ENCODE results near the gene PPP3R2. TPM values are rescaled to one million over a fixed set of nuclear protein-coding genes. Genes with fewer than 3 reads are reported as not detected.

The PPP3R2 gene
- polyA plus RNA-seq, 2 of the 4 experiments (the other 2 are of a cell fraction) = not detected

GRCh38 chr9:101636247-101636646 lies 41.5 kb upstream of the PPP3R2 start:
- no peak for TF ChIP-seq HOXB13 (CRISPR knock-in tag; IDR thresholded peaks at IDR 0.05; ENCODE audit: low read depth)
- no peak for TF ChIP-seq E2F6 (IDR thresholded peaks at IDR 0.05; ENCODE audit: borderline replicate concordance, low read depth)
- TF ChIP-seq HDAC2 (IDR thresholded peaks at IDR 0.05) = no peak
- TF ChIP-seq TFCP2L1 (CRISPR knock-in tag; IDR thresholded peaks at IDR 0.05) = no peak
- H3K4me2 ChIP-seq = no peak overlapping the region
- CTCF ChIA-PET = interaction anchor here (1.0 kb wide), 1 partner anchor 10 kb away, joined by 3 read pairs; no protein-coding TSS in a partner anchor
- no peak overlapping the region for H3K4me3 ChIP-seq
- H3K27ac ChIP-seq = no peak overlapping the region
- ATAC-seq (no peak), FAIRE-seq (no peak), DNase-seq (ENCODE audit: low read depth in 1 of 2, low spot score in 1 of 2) (no peak)
- POLR2A ChIA-PET = no interaction called here
- no peaks in the 10 kb centered on the region for H3K4me1 ChIP-seq
- no peaks in the 10 kb centered on the region for H3K9me3 ChIP-seq
- 15% methylated on average over 3 of the region's 3 CpGs for WGBS (ENCODE audit: missing lambda C conversion rate)

GRCh38 chr9:101635473-101635872 lies 40.7 kb upstream of the PPP3R2 start:
- FAIRE-seq (no peak), DNase-seq (ENCODE audit: low read depth in 1 of 2, low spot score in 1 of 2) (peak in 1 of 2 experiments; percentile 14), ATAC-seq (peak in 1 of 2 experiments; percentile 67; a peak in 3 of 6 replicates)
- ChIA-PET CTCF (interaction anchor here (1.0 kb wide), 2 partner anchors 10 to 55 kb away, joined by 3 read pairs; no protein-coding TSS in a partner anchor), POLR2A (interaction anchor here (0.6 kb wide), 1 partner anchor 599 kb away, joined by 3 read pairs; no protein-coding TSS in a partner anchor)
- no peak overlapping the region for H3K4me2 ChIP-seq
- no peaks in the 10 kb centered on the region for H3K9me3 ChIP-seq
- H3K27ac ChIP-seq = no peak overlapping the region
- H3K4me1 ChIP-seq = no peaks in the 10 kb centered on the region
- H3K4me3 ChIP-seq = no peak overlapping the region
- TF ChIP-seq ZSCAN20 (CRISPR knock-in tag; IDR thresholded peaks at IDR 0.05) (no peak), HEYL (CRISPR knock-in tag; IDR thresholded peaks at IDR 0.05) (no peak), EP300 (IDR thresholded peaks at IDR 0.05) (no peak), ZC3H11A (IDR thresholded peaks at IDR 0.05) (no peak), NR3C1 (IDR thresholded peaks at IDR 0.05) (no peak), PHF8 (IDR thresholded peaks at IDR 0.05; ENCODE audit: borderline replicate concordance, low read depth) (no peak), KDM5A (IDR thresholded peaks at IDR 0.05) (no peak), JUN (IDR thresholded peaks at IDR 0.05) (no peak), ZNF302 (CRISPR knock-in tag; IDR thresholded peaks at IDR 0.05) (no peak), HOXB13 (CRISPR knock-in tag; IDR thresholded peaks at IDR 0.05; ENCODE audit: low read depth) (no peak), NFE2L2 (conservative IDR thresholded peaks at IDR 0.05; ENCODE audit: low read length) (no peak), CBX2 (IDR thresholded peaks at IDR 0.05; ENCODE audit: borderline replicate concordance, low read depth) (no peak), EHF (CRISPR knock-in tag; IDR thresholded peaks at IDR 0.05) (no peak), HOXB5 (CRISPR knock-in tag; IDR thresholded peaks at IDR 0.05) (no peak)
- WGBS (ENCODE audit: missing lambda C conversion rate) = 19% methylated on average over 1 of the region's 1 CpG

GRCh38 chr9:101634741-101635409 lies 40.1 kb upstream of the PPP3R2 start:
- H3K4me1 ChIP-seq = no peaks in the 10 kb centered on the region
- no peak overlapping the region for H3K4me2 ChIP-seq
- no peak overlapping the region for H3K27ac ChIP-seq
- CTCF ChIA-PET = interaction anchor here (1.0 kb wide), 1 partner anchor 56 kb away, joined by 3 read pairs; no protein-coding TSS in a partner anchor
- FAIRE-seq (no peak), DNase-seq (ENCODE audit: low read depth in 1 of 2, low spot score in 1 of 2) (no peak), ATAC-seq (no peak)
- H3K4me3 ChIP-seq = no peak overlapping the region
- WGBS (ENCODE audit: missing lambda C conversion rate) = 23% methylated on average over 4 of the region's 4 CpGs
- TF ChIP-seq MAZ (IDR thresholded peaks at IDR 0.05; ENCODE audit: borderline replicate concordance, low read depth, low read length) = no peak
- TF ChIP-seq RFX5 (IDR thresholded peaks at IDR 0.05) = no peak
- no peak for TF ChIP-seq ZSCAN20 (CRISPR knock-in tag; IDR thresholded peaks at IDR 0.05)
- no peak for TF ChIP-seq CHD4 (IDR thresholded peaks at IDR 0.05; ENCODE audit: borderline replicate concordance)
- TF ChIP-seq CBX2 (IDR thresholded peaks at IDR 0.05; ENCODE audit: borderline replicate concordance, low read depth) = no peak
- no peak for TF ChIP-seq SREBF2 (IDR thresholded peaks at IDR 0.05)
- no peak for TF ChIP-seq ESRRA (IDR thresholded peaks at IDR 0.05; ENCODE audit: borderline replicate concordance, low read length)
- TF ChIP-seq BCL3 (IDR thresholded peaks at IDR 0.05) = no peak
- no peak for TF ChIP-seq ZNF302 (CRISPR knock-in tag; IDR thresholded peaks at IDR 0.05)
- no peak for TF ChIP-seq FOXS1 (CRISPR knock-in tag; IDR thresholded peaks at IDR 0.05)
- TF ChIP-seq PBX3 (IDR thresholded peaks at IDR 0.05) = no peak
- TF ChIP-seq ATOH8 (CRISPR knock-in tag; IDR thresholded peaks at IDR 0.05; ENCODE audit: low read depth) = no peak
- no peak for TF ChIP-seq PHF8 (IDR thresholded peaks at IDR 0.05; ENCODE audit: borderline replicate concordance, low read depth)
- no peak for TF ChIP-seq POLR2AphosphoS2 (conservative IDR thresholded peaks at IDR 0.05; ENCODE audit: low read length)
- TF ChIP-seq KDM1A (IDR thresholded peaks at IDR 0.05; ENCODE audit: low read depth) = no peak
- TF ChIP-seq RCOR1 (IDR thresholded peaks at IDR 0.05; ENCODE audit: low read depth, low read length) = no peak
- no peak for TF ChIP-seq ZFP36 (IDR thresholded peaks at IDR 0.05; ENCODE audit: borderline replicate concordance, partially characterized antibody)
- POLR2A ChIA-PET = interaction anchor here (0.6 kb wide), 1 partner anchor 598 kb away, joined by 3 read pairs; no protein-coding TSS in a partner anchor
- H3K9me3 ChIP-seq = no peaks in the 10 kb centered on the region
